ENCODE data around the gene CTDSPL.

CTDSPL gene

DNA sequence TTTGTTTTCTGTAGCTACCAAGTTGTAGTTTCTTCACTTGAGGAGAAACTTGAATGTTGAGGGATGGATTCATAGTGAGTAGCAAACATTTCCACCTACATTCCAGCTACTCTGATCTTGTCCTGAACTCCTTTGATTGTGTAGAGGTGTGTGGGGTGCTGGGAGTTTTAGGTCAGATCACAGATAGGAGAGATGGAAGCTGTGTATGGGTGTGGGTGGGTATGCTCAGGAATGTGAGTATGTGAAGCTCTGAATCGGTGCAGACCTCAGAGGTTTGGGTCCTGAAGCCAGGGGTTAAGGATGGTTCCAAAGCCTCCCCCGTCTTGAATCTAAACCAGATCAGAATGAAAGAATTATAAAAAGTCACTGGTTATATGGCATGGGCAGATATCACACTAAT, 76.3 kb downstream of the CTDSPL start:
- Histone ChIP-seq H3K36me3 (ENCODE audit: control insufficient read depth in 1 of 2, insufficient read depth in 2 of 2, low read length in 2 of 2) (no peaks in the 10 kb centered on the region), H3K27ac (ENCODE audit: low read depth, low read length) (no peak overlapping the region), H3K9ac (ENCODE audit: low read depth in 1 of 2, low read length in 2 of 2) (no peak overlapping the region), H3K4me3 (ENCODE audit: low read depth in 1 of 2, low read length in 2 of 2) (no peak overlapping the region), H3K4me1 (ENCODE audit: control insufficient read depth in 1 of 2, insufficient read depth in 2 of 2, low read length in 2 of 2) (peaks cover 28 to 44% of the 10 kb centered on the region in 2 donors), H3K9me3 (ENCODE audit: control insufficient read depth in 1 of 2, low read length in 2 of 2) (no peaks in the 10 kb centered on the region), H3K27me3 (ENCODE audit: control insufficient read depth in 1 of 2, insufficient read depth in 2 of 2, low read length in 2 of 2) (no peaks in the 10 kb centered on the region)

- H3K9me3 ChIP-seq (ENCODE audit: control insufficient read depth in 1 of 2, low read length in 2 of 2): no peaks in the 10 kb centered on the region
- no peak overlapping the region for H3K27ac ChIP-seq (ENCODE audit: low read depth, low read length)
- H3K27me3 ChIP-seq (ENCODE audit: control insufficient read depth in 1 of 2, insufficient read depth in 2 of 2, low read length in 2 of 2): no peaks in the 10 kb centered on the region
- no peak overlapping the region for H3K9ac ChIP-seq (ENCODE audit: low read depth in 1 of 2, low read length in 2 of 2)
- no peaks in the 10 kb centered on the region for H3K36me3 ChIP-seq (ENCODE audit: control insufficient read depth in 1 of 2, insufficient read depth in 2 of 2, low read length in 2 of 2)
- H3K4me3 ChIP-seq (ENCODE audit: low read depth in 1 of 2, low read length in 2 of 2): no peak overlapping the region
- peaks cover 36 to 55% of the 10 kb centered on the region in 2 donors for H3K4me1 ChIP-seq (ENCODE audit: control insufficient read depth in 1 of 2, insufficient read depth in 2 of 2, low read length in 2 of 2)
Observed at GRCh38 chr3:37940242-37940908, 78.7 kb downstream of the CTDSPL start.

GRCh38 chr3:37941608-37942508, 80.2 kb downstream of the CTDSPL start:
- H3K4me1 ChIP-seq (ENCODE audit: control insufficient read depth in 1 of 2, insufficient read depth in 2 of 2, low read length in 2 of 2): peaks cover 41 to 61% of the 10 kb centered on the region in 2 donors

GRCh38 chr3:37942646-37943045, 81.0 kb downstream of the CTDSPL start:
- no peaks in the 10 kb centered on the region for H3K27me3 ChIP-seq (ENCODE audit: control insufficient read depth in 1 of 2, insufficient read depth in 2 of 2, low read length in 2 of 2)
- no peaks in the 10 kb centered on the region for H3K36me3 ChIP-seq (ENCODE audit: control insufficient read depth in 1 of 2, insufficient read depth in 2 of 2, low read length in 2 of 2)
- H3K4me3 ChIP-seq (ENCODE audit: low read depth in 1 of 2, low read length in 2 of 2): no peak overlapping the region
- H3K27ac ChIP-seq (ENCODE audit: low read depth, low read length): peak overlapping the region; percentile 15
- H3K9me3 ChIP-seq (ENCODE audit: control insufficient read depth in 1 of 2, low read length in 2 of 2): no peaks in the 10 kb centered on the region
- H3K9ac ChIP-seq (ENCODE audit: low read depth in 1 of 2, low read length in 2 of 2): no peak overlapping the region
- H3K4me1 ChIP-seq (ENCODE audit: control insufficient read depth in 1 of 2, insufficient read depth in 2 of 2, low read length in 2 of 2): peaks cover 44 to 64% of the 10 kb centered on the region in 2 donors

More at GRCh38 chr3:37941608-37942508, 80.2 kb downstream of the CTDSPL start:
- H3K9ac ChIP-seq (ENCODE audit: low read depth in 1 of 2, low read length in 2 of 2): no peak overlapping the region
- no peaks in the 10 kb centered on the region for H3K27me3 ChIP-seq (ENCODE audit: control insufficient read depth in 1 of 2, insufficient read depth in 2 of 2, low read length in 2 of 2)
- H3K27ac ChIP-seq (ENCODE audit: low read depth, low read length): no peak overlapping the region
- no peaks in the 10 kb centered on the region for H3K9me3 ChIP-seq (ENCODE audit: control insufficient read depth in 1 of 2, low read length in 2 of 2)
- H3K4me3 ChIP-seq (ENCODE audit: low read depth in 1 of 2, low read length in 2 of 2): peak overlapping the region in 1 of 2 donors; percentile 36
- no peaks in the 10 kb centered on the region for H3K36me3 ChIP-seq (ENCODE audit: control insufficient read depth in 1 of 2, insufficient read depth in 2 of 2, low read length in 2 of 2)

DNA sequence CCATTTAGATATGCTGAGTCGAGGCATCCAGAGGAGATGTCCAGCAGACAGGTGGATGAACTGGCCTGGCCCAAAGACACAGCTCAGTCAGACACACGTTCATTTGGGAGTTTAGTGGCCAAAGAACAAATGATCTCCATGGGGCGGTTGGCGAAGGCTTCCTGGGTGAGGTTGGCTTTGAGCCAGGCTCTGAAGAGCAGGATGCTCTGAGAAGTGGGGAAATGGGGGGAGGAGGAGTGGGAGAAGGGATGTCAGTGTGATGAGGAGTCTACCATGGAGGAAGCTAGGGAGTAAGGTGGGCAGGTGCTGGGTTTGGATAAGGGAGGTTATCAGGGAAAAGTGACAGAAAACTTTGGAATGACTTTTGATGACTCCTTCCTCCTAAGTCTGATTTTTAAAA, 81.4 kb downstream of the CTDSPL start:
- Histone ChIP-seq H3K27ac (ENCODE audit: low read depth, low read length) (peak overlapping the region; percentile 15), H3K9ac (ENCODE audit: low read depth in 1 of 2, low read length in 2 of 2) (no peak overlapping the region), H3K36me3 (ENCODE audit: control insufficient read depth in 1 of 2, insufficient read depth in 2 of 2, low read length in 2 of 2) (no peaks in the 10 kb centered on the region), H3K4me1 (ENCODE audit: control insufficient read depth in 1 of 2, insufficient read depth in 2 of 2, low read length in 2 of 2) (peaks cover 44 to 64% of the 10 kb centered on the region in 2 donors), H3K27me3 (ENCODE audit: control insufficient read depth in 1 of 2, insufficient read depth in 2 of 2, low read length in 2 of 2) (no peaks in the 10 kb centered on the region), H3K9me3 (ENCODE audit: control insufficient read depth in 1 of 2, low read length in 2 of 2) (no peaks in the 10 kb centered on the region), H3K4me3 (ENCODE audit: low read depth in 1 of 2, low read length in 2 of 2) (no peak overlapping the region)

DNA sequence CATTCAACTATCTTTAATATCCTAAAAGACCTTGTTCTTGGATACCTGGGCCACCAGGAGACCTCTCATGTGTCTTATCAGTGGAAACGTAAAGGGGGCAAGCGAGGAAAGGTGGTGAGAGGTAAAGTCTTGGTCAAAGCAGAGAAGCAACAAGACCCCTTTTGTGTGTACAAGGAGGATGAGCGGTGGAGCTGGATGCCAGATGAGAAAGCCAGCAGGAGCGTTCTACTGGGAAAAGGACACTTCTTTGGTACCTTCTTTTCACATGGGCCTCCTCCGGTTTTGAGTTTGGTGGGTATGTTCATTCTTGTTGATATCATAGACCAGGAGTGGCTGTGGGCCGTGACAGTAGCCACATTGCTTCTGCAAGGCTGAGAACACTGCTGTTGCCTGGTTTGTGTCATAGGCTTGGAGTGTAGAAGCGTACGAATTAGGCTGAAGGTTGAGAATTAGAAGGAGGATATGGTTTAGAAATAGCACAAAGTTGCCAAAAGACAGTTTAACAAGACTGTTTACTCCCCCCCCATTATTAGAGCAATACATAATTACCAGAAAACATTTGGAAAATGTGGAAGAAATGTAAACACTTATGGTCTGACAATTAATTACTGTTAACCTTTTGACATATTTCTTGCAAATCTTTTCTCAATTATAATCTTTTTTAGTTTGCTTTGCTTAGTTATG, 82.1 kb downstream of the CTDSPL start:
- peaks cover 44 to 64% of the 10 kb centered on the region in 2 donors for H3K4me1 ChIP-seq (ENCODE audit: control insufficient read depth in 1 of 2, insufficient read depth in 2 of 2, low read length in 2 of 2)

GRCh38 chr3:37944391-37944842, 82.7 kb downstream of the CTDSPL start:
- Histone ChIP-seq H3K9me3 (ENCODE audit: control insufficient read depth in 1 of 2, low read length in 2 of 2) (no peaks in the 10 kb centered on the region), H3K27ac (ENCODE audit: low read depth, low read length) (peak overlapping the region; percentile 60), H3K9ac (ENCODE audit: low read depth in 1 of 2, low read length in 2 of 2) (peak overlapping the region in 1 of 2 donors; percentile 26), H3K36me3 (ENCODE audit: control insufficient read depth in 1 of 2, insufficient read depth in 2 of 2, low read length in 2 of 2) (no peaks in the 10 kb centered on the region), H3K4me1 (ENCODE audit: control insufficient read depth in 1 of 2, insufficient read depth in 2 of 2, low read length in 2 of 2) (peaks cover 44 to 64% of the 10 kb centered on the region in 2 donors), H3K4me3 (ENCODE audit: low read depth in 1 of 2, low read length in 2 of 2) (peak overlapping the region; percentile 12 to 32), H3K27me3 (ENCODE audit: control insufficient read depth in 1 of 2, insufficient read depth in 2 of 2, low read length in 2 of 2) (no peaks in the 10 kb centered on the region)

More for the DNA sequence above, 82.1 kb downstream of the CTDSPL start:
- H3K9me3 ChIP-seq (ENCODE audit: control insufficient read depth in 1 of 2, low read length in 2 of 2): no peaks in the 10 kb centered on the region
- no peaks in the 10 kb centered on the region for H3K36me3 ChIP-seq (ENCODE audit: control insufficient read depth in 1 of 2, insufficient read depth in 2 of 2, low read length in 2 of 2)
- no peak overlapping the region for H3K4me3 ChIP-seq (ENCODE audit: low read depth in 1 of 2, low read length in 2 of 2)
- H3K27ac ChIP-seq (ENCODE audit: low read depth, low read length): no peak overlapping the region
- no peak overlapping the region for H3K9ac ChIP-seq (ENCODE audit: low read depth in 1 of 2, low read length in 2 of 2)
- H3K27me3 ChIP-seq (ENCODE audit: control insufficient read depth in 1 of 2, insufficient read depth in 2 of 2, low read length in 2 of 2): no peaks in the 10 kb centered on the region

GRCh38 chr3:37945156-37945806, 83.6 kb downstream of the CTDSPL start:
- Histone ChIP-seq H3K27ac (ENCODE audit: low read depth, low read length) (peak overlapping the region; percentile 5), H3K9me3 (ENCODE audit: control insufficient read depth in 1 of 2, low read length in 2 of 2) (no peaks in the 10 kb centered on the region), H3K9ac (ENCODE audit: low read depth in 1 of 2, low read length in 2 of 2) (peak overlapping the region in 1 of 2 donors; percentile 30), H3K4me3 (ENCODE audit: low read depth in 1 of 2, low read length in 2 of 2) (no peak overlapping the region), H3K4me1 (ENCODE audit: control insufficient read depth in 1 of 2, insufficient read depth in 2 of 2, low read length in 2 of 2) (peaks cover 44 to 64% of the 10 kb centered on the region in 2 donors), H3K36me3 (ENCODE audit: control insufficient read depth in 1 of 2, insufficient read depth in 2 of 2, low read length in 2 of 2) (peaks cover 0 to 2% of the 10 kb centered on the region in 2 donors), H3K27me3 (ENCODE audit: control insufficient read depth in 1 of 2, insufficient read depth in 2 of 2, low read length in 2 of 2) (no peaks in the 10 kb centered on the region)

GRCh38 chr3:37945807-37946530, 84.3 kb downstream of the CTDSPL start:
- H3K4me1 ChIP-seq (ENCODE audit: control insufficient read depth in 1 of 2, insufficient read depth in 2 of 2, low read length in 2 of 2): peaks cover 44 to 58% of the 10 kb centered on the region in 2 donors
- peaks cover 0 to 2% of the 10 kb centered on the region in 2 donors for H3K36me3 ChIP-seq (ENCODE audit: control insufficient read depth in 1 of 2, insufficient read depth in 2 of 2, low read length in 2 of 2)
- H3K27ac ChIP-seq (ENCODE audit: low read depth, low read length): peak overlapping the region; percentile 5
- H3K4me3 ChIP-seq (ENCODE audit: low read depth in 1 of 2, low read length in 2 of 2): no peak overlapping the region
- no peaks in the 10 kb centered on the region for H3K9me3 ChIP-seq (ENCODE audit: control insufficient read depth in 1 of 2, low read length in 2 of 2)
- no peaks in the 10 kb centered on the region for H3K27me3 ChIP-seq (ENCODE audit: control insufficient read depth in 1 of 2, insufficient read depth in 2 of 2, low read length in 2 of 2)
- H3K9ac ChIP-seq (ENCODE audit: low read depth in 1 of 2, low read length in 2 of 2): peak overlapping the region in 1 of 2 donors; percentile 20
